ENCODE results near the gene GYPB.
"Not testable (repeated sequence)": the region's sequence is repeated elsewhere in the genome, so short reads cannot be mapped to it uniquely, and the experiment has no call there.

DNA sequence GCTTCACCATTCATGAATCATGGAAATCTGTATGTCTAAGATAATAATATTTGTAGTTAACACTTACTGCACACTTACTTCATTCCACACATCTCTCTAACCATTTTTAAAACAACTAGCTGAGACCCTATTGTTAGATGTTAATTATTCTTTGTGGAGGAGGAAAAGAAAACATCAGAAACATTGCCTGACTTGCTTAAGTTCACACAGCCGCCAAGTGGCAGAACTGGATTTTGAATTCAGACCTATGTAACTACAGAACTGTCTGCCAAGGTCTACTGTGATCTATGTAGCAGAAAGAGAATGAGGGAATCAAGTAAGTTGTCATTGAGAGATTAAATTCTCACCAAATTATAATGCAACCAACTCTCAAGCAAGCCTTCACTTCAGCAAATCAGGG lies 11.2 kb downstream of the GYPB start:
- TF ChIP-seq, protein P1, sequence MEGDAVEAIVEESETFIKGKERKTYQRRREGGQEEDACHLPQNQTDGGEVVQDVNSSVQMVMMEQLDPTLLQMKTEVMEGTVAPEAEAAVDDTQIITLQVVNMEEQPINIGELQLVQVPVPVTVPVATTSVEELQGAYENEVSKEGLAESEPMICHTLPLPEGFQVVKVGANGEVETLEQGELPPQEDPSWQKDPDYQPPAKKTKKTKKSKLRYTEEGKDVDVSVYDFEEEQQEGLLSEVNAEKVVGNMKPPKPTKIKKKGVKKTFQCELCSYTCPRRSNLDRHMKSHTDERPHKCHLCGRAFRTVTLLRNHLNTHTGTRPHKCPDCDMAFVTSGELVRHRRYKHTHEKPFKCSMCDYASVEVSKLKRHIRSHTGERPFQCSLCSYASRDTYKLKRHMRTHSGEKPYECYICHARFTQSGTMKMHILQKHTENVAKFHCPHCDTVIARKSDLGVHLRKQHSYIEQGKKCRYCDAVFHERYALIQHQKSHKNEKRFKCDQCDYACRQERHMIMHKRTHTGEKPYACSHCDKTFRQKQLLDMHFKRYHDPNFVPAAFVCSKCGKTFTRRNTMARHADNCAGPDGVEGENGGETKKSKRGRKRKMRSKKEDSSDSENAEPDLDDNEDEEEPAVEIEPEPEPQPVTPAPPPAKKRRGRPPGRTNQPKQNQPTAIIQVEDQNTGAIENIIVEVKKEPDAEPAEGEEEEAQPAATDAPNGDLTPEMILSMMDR (conservative IDR thresholded peaks at IDR 0.05 in 1 of 2, IDR thresholded peaks at IDR 0.05 in 1 of 2; ENCODE audit: extremely low read depth in 1 of 2, insufficient read depth in 1 of 2, low read depth in 1 of 2, low read length in 2 of 2) = not testable (repeated sequence)
- TF ChIP-seq EZH2 (IDR thresholded peaks at IDR 0.05; ENCODE audit: borderline replicate concordance, low read length) = not testable (repeated sequence)

All from mammary epithelial cell (primary cell).